Cortex of kidney (tissue), 1 donor: ENCODE data around the gene ATP6V1F.
"Not testable (repeated sequence)": the region's sequence is repeated elsewhere in the genome, so short reads cannot be mapped to it uniquely, and the experiment has no call there.

Source experiments
- DNase-seq: peaks from one replicate; lab custom pipeline; 2025; lab: John Stamatoyannopoulos, UW

The ATP6V1F gene

DNA sequence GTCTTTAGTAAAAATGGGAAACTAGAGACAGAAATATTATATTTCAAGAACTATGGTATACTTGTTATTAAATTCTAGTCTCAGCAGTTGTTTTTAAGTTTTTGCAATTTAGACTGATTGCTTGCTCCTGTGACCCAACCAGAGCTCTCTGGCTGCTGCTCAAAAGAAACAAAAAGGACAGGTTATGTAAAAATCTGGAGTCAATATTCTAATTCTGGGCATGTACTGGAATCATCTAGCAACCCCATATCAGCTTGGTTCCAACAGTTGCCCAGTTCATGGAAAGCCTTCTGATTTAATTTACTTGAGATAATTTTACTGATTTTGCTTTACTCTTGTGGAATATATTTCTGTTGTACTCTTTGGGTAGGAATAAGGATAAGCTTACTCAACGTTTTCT, 37.6 kb downstream of the ATP6V1F start:
- no peak for DNase-seq

DNA sequence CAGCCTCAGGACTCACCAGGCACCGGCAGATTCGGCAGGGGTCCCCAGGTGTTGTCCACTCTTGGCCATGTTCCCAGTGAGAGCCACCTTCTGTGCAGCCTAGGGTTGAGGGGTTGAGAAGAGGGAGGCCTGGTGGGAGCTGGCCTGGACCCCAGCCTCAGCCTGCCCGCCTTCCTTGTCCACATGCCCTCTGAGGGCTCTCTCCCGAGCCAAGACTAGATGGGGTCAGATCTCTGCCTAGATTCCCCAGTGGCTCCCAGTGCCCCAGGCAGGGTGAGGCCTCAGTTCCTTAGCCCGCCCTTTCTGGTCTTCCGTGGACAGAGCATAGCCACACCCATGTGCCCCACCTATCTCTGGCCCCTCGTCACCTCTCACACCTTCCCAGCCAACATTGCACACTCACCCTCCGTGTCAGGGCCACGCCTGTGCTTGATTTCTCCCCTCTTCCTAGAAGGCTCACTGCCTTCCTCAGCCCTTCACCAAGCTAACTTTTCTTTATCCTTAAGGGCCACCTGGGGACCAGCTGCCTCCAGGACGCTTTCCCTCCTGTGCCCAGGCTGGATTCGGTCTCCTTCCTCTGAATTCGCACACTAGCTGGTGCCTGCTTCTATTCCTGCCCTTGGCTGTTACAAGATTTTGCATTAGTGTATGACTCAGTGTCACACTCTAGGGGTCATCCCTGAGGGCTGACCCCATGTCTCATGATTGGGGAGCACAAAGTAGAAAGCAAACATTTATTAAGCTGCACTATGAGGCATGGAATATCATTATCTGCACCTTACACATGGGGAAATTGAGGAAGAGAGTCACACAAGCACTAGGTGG, 40.3 kb downstream of the ATP6V1F start:
- no peak for DNase-seq

DNA sequence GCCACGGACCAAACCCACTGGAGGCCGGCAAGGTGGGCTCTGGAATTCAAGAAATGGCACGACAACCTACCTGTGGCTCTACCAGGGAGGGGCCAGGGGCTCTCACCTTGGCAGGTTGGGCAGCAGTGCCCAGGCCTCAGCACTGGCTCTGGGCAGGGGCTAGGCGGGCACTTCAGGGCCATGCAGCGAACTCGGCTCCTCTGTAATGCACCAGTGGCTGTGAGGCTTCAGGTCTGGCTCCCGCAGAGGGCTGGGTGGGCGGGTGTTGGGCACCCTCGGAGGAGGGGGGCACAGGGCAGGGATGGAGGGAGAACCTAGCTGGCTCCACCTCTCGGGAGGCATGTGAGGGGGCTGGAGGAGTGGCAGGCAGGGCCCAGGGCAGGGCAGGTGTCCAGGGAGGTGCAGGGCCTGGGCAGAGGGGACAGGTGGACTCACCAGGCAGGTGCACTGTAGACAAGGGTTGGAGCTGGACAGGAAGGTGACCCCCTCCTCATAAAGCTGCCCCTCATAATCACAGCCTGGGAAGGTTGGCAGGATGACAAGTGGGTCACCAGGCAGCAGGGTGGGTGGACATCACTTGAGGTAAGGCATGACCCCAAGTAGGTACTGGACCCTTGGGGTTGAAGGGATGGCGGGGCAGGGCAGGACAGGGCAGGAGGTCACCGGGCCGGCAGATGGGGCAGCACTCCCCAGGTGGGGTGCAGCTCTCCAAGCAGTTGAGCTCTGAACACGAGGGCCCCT, 41.1 kb downstream of the ATP6V1F start:
- no peak for DNase-seq

DNA sequence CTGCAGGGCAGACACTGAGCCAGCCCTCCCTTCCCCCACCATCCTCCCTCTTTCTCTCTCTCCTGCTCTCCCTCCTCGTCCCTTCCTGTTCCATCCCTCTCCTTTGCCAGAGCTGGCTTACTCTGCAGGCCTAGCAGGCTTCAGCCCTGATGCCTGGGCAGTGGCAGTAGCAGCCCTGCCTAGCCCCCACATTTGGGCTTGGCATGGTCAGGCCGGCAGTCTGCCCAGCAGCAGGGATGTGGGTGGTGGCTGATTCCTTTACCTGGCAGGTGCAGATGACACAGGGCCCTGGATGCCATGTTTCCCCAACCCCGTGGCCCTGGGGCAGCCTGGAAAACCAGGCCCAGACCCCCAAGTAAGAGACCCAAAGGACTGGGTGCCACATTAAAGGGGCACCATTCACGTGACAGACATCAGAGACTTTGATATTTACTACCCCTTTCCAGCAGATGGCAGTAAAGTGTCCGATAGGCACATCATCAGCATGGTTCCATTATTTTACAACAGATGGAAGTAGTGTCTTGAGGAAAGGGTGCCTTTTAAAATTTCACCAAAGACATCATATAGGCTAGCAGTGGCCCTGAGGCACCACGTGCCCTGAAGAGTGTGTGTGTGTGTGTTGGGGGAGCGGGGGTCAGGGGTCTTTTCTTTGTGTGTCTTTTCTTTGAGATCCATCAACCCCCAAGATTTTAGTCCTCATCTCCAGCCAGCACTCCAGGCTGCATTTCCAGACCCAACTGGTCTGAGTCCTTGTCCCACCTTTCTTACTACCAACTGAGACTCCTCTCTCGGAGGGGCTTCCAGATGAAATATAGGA, 41.9 kb downstream of the ATP6V1F start:
- no peak for DNase-seq

DNA sequence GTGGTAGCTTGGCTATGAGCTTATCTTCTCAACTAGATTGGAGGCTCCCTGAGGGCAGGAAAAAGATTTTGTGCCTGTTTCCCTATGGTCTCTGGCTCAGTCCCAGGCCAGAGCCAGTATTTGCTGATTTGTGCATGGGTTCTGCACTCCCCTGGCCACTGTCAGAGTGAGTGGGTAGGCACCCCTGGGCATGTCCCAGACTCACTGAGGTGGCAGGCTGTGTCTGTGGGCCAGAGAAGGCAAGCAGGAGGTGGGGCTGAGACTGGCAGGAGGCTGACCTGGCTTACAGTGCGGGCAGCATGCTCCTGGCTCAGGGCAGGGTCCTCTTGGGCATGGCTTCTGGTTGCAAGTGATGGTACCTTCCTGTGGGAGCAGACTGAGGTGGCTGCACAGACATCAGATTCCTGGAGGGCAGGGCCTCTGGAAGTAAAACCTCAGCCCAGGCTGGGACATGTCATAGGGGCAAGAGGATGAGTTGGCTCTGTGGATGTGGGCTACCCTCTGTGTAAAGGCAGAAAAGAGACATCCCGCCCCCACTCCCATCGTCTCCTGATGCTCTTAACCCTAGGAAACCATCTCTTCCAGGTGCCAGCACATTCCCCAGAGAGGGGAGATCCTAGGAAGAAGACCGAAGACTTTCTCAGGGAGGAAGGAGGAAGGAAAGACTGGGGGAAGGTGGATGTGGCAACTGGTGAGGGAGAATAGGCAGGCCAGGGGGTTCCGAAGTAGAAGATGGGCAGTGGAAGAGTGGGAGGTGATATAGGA, 43.5 kb downstream of the ATP6V1F start:
- DNase-seq: no peak

DNA sequence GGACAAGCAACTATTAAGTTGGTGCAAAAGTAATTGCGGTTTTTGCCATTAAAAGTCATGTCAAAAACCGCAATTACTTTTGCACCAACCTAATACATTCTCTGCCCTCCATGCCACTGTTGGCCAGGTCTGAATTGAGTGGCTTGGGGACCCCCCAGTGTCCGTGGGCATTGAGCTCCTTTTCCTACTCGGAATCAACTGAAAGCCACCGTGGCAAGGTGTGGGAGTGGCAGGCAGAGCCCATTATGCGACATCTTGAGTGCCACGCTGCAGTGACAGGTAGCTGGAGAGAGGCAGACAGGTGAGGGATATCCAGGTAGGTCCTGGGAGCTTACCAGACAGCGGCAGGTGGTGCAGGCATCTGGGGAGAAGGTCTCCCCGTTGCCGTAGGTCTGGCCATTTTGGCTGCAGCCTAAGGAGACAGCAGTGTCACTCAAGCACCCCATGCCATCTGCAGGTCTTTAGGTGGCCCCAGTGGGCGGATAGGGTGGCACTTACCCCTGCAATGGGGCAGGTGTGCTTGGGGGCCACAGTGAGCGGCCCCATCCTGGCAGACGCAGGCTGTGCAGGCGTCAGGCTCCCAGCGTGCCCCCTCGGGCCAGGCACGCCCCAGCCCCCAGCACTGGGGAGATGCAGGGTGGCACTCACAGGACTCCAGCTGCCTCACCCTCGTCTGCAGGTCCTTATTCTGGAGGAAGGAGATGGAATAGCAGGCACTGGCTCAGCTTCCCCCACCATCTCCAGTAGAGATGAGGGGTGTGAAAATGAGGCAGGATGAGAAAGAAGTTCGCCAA, 44.3 kb downstream of the ATP6V1F start:
- DNase-seq: no peak

DNA sequence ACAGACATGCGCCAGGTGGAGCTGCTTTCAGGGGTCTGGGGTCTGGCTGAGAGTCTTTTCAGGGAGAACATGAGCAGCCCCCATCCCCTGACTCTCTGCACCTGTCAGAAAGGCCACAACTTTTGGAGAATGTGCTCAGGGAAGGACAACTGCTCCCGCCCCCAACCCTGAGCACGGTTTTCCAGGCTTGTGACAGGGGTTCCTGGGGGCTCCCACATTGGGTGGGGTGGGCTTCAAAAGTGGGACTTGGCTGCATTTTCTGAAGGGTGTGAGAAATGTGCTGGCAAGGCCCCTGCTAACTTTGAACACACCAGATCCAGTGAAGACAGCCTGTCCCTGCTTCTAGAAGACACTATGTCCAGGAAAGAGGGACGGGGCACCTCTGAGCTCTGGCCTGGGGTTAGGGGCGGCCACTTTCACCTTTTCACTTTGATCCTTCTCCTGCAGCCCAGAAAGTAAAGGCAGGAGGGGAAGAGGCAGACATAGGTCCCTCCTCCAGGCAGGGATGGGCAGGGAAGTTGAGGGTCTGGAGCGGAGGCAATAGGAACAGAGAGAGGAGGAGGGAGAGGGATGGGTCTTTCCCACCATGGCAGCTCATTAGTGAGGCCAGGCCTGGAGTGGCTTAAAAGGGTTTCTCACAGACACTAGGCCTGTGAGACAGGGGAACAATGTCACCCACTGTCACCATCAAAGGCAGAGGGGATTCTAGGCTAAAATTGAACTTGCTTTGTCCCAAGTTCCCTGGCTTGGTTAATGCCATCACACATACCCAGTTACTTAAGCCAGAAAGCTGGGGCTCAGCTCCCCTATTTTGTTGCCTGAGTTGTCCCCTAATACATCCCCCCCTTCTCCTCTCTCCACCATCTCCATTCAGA, 46.3 kb downstream of the ATP6V1F start:
- DNase-seq: no peak

DNA sequence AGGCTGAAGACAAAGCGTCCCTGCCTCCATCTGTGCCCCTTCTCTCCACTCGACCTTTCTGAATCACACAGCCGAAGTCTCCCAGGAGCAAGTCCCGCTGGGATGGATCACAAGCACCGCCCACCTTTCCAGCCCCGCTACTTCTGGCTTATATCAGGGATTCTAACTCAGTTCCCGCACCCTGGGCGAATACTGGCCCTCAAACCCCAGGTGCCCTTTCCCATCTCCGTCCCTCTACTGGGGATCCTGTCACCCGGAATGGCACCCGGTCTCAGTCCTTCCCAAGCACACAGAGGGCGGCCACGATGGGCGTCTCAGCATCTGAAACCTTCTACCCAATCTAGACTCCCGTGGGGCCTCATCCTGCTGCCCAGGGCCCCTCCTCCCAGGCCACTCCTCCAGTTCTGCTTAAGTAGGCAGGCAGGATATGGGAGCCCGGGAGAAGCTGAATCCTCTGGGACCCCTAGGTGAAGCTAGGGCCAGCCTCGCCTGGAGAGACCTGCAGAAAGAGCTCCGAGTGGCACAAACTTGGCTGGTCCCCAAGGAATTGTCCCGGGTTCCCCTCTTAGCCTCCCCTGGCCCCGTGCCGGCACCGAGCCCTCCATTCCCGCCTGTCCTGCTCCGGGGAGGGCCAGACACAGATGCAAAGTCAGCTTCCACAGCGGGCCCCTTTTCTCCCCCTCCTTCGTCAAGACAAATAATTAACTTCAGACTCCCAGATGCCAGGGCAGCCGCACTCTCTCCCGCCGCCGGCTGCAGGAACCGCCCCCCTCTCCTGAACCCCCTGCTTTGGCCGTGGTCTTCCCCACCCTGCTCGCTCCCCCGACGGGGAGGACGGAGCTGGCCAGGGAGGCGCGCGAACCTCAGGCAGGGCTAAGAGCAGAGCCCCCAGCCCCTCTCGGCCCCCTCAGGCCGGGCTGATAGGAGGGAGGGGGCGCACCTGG, 47.2 kb downstream of the ATP6V1F start:
- no peak for DNase-seq

DNA sequence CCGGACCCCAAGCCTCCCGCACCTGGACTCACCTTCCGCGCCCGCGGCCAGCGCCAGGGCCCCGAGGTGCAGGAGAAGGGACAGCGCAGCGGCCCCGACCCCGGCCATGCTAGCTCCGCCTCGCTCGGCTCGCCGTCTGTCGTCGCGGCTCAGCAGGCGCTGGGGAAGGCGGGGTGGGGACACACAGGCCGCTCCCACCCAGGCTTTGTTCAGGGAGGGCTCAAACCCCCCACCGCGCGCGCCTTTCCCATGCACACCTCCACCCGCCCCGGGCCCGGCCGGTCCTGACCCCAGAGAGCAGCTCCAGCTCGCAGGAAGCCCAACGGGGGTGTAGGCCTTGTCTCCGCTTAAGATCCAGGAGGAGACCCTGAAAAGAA, 47.9 kb downstream of the ATP6V1F start, which contains the start of gene KCP:
KCP (minus strand) TSS at position 141 of the 377 bp plus-strand sequence; CDS start at position 108, 33 bp downstream.
- no peak for DNase-seq

DNA sequence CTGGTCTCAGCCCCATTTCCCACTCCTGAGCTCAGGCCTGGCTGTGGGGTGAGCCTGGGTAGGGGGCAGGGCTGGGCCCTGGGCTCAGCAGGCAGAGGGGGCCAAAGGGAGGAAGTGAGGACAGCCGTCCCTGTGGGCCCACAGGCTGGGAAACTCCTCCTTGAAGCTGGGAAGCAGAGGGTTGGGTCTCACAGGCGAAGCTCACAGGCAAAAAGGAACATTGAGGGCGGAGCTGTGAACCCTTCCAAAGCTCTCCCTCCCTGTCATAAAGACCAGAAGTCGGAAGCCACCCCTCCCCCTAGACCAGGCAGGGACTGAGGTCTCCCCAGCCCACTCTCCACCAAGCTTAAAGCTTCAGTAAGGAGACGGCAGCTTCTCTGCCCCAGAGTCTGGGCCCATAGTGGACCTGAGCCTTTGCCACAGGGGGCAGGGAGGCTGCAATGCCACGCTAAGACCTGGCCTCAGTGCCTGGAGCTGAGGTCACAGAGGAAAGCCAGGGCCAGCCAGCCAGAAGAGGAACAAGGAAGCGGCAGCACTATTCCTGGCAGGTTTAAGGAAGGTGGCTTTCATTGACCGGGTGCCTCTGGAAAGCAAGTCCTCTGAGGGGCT, 48.9 kb downstream of the ATP6V1F start:
- no peak for DNase-seq

DNA sequence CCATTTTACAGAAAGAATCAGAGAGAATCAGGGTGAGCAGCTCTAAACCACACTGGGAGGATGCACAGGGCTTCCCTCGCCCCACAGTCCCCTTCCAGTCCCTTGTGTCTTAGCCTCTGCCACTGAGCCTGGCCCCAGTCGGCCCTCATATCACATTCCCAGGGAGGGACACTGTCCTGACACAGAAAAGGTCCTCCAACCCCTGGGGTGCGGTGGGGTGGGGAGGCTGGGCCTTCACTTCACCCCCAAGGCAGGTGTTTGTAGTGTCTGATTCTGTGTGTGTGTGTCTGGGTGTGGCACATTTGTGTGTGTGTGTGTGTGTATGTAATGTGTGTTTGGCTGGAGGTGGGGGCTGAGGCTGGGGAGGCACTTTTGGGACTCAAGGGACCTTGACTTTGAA, 49.6 kb downstream of the ATP6V1F start:
- DNase-seq: no peak

DNA sequence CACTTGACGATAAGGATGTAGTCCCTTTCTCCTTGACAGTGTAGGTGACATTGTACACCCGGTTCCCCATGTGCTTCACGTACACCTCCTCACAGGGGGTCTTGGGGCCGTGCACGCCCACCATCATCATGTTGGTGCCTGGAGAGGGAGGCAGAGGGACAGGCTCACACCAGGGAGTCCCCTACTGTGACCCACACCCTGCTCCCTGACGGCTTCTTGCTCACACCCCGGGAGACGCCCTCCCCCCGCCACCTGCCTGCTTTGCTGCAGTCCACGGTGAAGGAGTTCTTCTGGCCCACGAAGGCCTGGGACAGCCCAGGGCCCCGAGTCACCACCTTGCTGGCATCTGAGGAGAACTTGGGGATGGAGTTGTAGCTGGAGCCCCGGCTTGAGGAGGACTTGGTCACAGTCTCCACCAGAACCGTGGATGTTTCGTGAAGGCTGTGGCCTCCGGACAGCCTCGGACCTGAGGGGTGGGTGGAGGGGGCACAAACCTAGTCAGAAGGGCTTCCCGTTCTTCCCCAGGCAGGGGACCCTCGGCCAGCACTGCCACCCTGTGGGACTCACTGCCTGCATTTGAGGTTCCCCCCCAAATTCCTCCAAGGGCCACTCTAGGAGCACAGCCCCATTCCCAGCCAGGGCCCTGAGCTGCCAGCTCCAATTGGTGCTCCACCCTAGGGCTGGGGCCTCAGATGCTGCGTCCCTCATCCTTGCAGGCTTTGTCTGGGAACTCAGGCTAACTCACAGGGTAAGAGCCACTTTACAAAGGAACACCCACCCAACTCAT, 50.2 kb downstream of the ATP6V1F start:
- DNase-seq: not testable (repeated sequence)

DNA sequence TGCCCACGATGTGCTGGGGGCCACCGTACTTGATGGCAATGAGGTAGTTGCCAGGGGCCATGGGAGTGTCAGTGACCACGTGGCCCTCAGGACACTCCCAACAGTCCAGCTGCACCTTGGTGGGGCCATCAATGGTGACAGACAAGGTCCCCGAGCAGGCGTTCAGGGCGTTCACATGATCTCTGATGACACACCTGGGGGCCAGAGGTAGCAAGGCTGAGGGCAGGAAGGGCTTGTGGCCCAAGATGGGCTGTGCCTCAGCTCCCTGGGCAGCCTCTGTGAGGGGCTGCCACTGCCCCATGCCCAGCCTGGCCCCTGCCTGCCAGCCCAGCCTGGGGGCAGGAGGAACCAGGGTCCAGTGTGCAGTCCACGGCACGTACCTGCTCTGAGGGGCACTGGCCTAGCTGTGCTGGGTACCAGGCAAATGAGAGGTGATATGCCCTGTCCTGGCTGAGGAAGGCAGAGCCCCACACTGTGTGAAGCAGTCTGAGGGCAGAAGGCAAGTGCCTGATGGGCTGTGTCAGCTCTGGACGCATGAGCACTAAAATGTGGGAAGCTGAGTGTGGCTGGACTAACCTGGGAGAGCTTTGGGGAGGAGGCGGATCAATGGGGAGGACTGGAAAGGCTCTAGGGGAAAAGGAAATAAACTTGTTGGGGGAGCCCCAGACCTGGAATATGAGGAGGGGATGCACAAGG, 51.4 kb downstream of the ATP6V1F start:
- no peak for DNase-seq

DNA sequence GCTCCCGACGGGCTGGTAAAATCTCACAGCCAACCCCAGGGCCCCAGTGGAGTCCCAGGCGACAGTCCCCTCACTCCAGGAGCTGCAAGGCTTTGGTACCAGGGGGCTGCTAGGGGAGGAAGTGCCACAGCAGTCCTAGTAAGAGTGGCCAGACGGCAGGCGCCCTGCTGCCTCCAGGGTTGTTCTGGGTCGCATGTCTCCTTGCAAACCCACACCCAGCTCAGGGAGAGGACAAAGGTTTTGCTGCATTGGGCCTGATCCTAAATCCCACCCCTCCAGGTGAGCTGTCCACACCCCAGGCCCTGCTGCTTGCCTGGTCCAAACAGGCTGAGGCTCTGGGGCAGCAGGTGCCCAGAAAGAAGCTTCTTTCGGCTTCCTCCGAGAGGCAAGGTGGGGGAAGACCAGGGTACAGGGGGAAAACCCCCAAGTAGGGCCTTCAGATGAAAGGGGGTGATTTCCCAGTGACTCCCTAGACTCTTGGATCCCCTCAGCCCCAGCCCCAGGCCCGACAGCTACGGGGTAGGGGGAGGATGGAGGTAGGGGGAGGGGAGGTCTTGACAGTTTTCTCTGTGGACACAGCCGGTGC, 52.0 kb downstream of the ATP6V1F start:
- no peak for DNase-seq

DNA sequence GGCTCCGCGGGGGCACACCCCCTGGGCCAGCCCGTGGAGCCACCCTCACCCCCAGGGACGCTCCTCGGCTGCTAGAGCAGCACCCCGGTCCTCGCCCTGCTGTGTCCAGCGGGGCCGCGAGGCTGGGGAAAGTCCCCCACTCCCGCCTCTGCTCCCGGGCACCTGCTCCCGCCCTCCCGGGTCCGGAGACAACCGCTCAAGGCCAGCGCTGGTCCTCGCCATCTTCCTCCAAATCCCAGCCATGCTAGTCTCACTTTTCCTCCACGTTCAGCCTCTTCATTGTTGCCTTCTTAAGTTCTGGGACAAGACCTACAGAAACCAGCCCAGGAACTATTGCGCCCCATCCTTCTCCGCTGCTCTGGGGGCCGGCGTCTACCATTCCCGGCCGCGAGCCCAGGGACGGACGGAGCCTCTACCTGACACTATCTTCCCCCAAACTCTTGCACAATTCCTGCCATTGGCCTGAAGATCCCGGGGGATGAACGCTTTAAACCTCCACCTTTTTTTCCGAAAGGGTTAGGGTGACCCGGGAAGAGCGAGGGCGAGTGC, 52.7 kb downstream of the ATP6V1F start:
- DNase-seq: no peak
